Measurements from ENCODE around the gene CHTOP. TPM values are rescaled to one million over a fixed set of nuclear protein-coding genes. Genes with fewer than 3 reads are reported as not detected.

CHTOP gene
- total and polyA plus RNA-seq, 2 of the 8 experiments (the other 6 are each of a cell fraction or from before 2014, with no cell fraction given): 84.6 to 104 TPM

DNA sequence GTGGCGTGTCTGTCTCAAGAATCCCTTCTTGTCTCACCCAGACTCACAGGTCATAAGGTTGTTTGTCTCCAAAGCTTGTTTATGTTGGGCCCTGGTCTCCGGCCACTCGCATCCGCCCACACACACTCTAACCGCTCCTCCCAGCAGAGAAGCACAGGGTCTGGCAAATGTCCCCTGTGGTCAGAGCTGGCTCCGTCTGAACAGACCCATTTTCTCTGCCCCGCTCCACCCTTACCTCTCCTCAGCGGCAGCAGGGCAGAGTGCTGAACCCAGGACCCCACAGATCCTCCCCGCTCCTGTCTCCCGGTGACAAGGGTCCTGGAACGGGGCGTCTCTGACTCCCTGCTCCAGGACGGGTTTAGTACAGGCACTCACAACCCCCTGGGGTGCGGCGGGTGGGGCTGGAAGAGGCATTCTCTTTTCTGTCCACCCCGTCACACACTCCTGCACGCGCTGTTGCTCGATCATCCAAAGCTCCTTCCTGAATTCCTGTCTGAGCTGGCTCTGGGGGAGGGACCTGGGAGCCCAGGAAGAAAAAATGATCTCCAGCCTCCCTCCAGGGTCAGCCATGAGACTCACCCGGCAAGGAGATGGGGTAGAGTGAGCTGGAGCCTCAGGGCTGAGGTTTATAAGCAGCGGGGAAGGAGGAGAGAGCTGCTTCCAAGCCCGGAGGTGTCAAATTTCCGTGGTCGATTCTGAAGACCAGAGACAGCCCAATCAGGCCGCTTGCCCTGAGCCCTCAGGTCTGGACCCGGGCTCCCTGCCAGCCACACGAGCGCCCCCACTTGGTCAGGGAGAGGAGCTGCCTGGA is 6.8 kb upstream of the CHTOP start, which contains the start of gene S100A13:
S100A13 (minus strand) TSS at position 602 of the 811 bp plus-strand sequence. CDS start 1,033 bp downstream, outside the sequence.
- peak; percentile 45 for FAIRE-seq
- peak within 1 kb of the TSS; percentile 59 for H3K27ac ChIP-seq (ENCODE audit: low read depth, low read length)
- POLR2A ChIA-PET (ENCODE audit: partially characterized antibody): interaction anchor here (0.6 to 15.6 kb wide), 38 partner anchors 10 to 1241 kb away, joined by 3 to 261 read pairs (median 4); partner anchors contain the start of genes RPS27, S100A14, S100A16 and S100A4
- TF ChIP-seq MAX (IDR thresholded peaks at IDR 0.05): peak; percentile 13; the same call in 1 of the 2 replicates
- TF ChIP-seq FOSL1 (IDR thresholded peaks at IDR 0.05; ENCODE audit: insufficient read depth, low read depth, low read length): no peak
- no peak for TF ChIP-seq BRCA1 (IDR thresholded peaks at IDR 0.05; ENCODE audit: low read depth, low read length)
- TF ChIP-seq GTF2F1 (IDR thresholded peaks at IDR 0.05; ENCODE audit: borderline replicate concordance, low read depth, low read length): peak; percentile 88; the same call in 1 of the 2 replicates
- peak in 1 of 2 experiments; percentile 59; a peak in 1 of 4 replicates for TF ChIP-seq SIN3A (conservative IDR thresholded peaks at IDR 0.05 in 1 of 2, IDR thresholded peaks at IDR 0.05 in 1 of 2; ENCODE audit: low read depth in 1 of 2, low read length in 2 of 2)
- TF ChIP-seq CEBPB (IDR thresholded peaks at IDR 0.05; ENCODE audit: low read depth, low read length): no peak
- TF ChIP-seq NRF1 (IDR thresholded peaks at IDR 0.05; ENCODE audit: low read depth, low read length): no peak
- no peak for TF ChIP-seq MAFK (IDR thresholded peaks at IDR 0.05; ENCODE audit: low read depth, low read length)

More for the DNA sequence above, 6.8 kb upstream of the CHTOP start, which contains the start of gene S100A13:
- H2BK5ac ChIP-seq (ENCODE audit: low read depth, low read length): peak within 1 kb of the TSS; percentile 68
- H3K23me2 ChIP-seq (ENCODE audit: low read depth, low read length): peaks cover 7% of the 10 kb centered on the region
- peaks cover 0 to 13% (median 7%) of the 10 kb centered on the region in 4 experiments; a peak in 6 of 7 replicates for H3K4me1 ChIP-seq (replicated peaks in 1 of 4; ENCODE audit: control insufficient read depth in 3 of 4, insufficient read depth in 4 of 4, low read length in 3 of 4)
- H3K4me2 ChIP-seq (ENCODE audit: insufficient read depth in 1 of 2, low read depth in 2 of 2, low read length in 2 of 2): peak within 1 kb of the TSS; percentile 74 to 95
- 0 out of 2 replicates have a peak within 1 kb of the TSS, but pooled peaks have one; percentile 75 for H2BK20ac ChIP-seq (ENCODE audit: low read length)
- no peaks in the 10 kb centered on the region for H3K9me3 ChIP-seq (ENCODE audit: insufficient read depth in 2 of 2, low read depth in 1 of 2, low read length in 1 of 2)
- H3K23ac ChIP-seq (ENCODE audit: insufficient read length): no peak within 1 kb of the TSS
- DNase-seq (ENCODE audit: low read depth in 1 of 2, low spot score in 2 of 2): peak; percentile 92 to 94
- peak within 1 kb of the TSS; percentile 98; the same call in 1 of the 2 replicates for H2BK15ac ChIP-seq (ENCODE audit: low read length)
- H4K20me1 ChIP-seq (replicated peaks in 1 of 2; ENCODE audit: control insufficient read depth in 1 of 2, insufficient read depth in 2 of 2, low read length in 2 of 2): no peaks in the 10 kb centered on the region
- peak within 1 kb of the TSS in 2 of 4 experiments; percentile 69 to 70; a peak in 4 of 7 replicates for H3K9ac ChIP-seq (replicated peaks in 1 of 4; ENCODE audit: extremely low read depth in 1 of 4, low read depth in 3 of 4, low read length in 3 of 4)
- H2BK120ac ChIP-seq (replicated peaks; ENCODE audit: low read depth, low read length): no peak within 1 kb of the TSS
- H3K79me2 ChIP-seq (ENCODE audit: control insufficient read depth in 1 of 2, insufficient read depth in 2 of 2, low read length in 2 of 2): no peaks in the 10 kb centered on the region
- H2AFZ ChIP-seq (ENCODE audit: low read length): peak within 1 kb of the TSS; percentile 72; the same call in 1 of the 2 replicates
- no peak within 1 kb of the TSS for H3K56ac ChIP-seq (replicated peaks; ENCODE audit: insufficient read length, low read depth, low read length)
- no peak within 1 kb of the TSS for H3K14ac ChIP-seq (ENCODE audit: insufficient read length)
- H2AK5ac ChIP-seq (ENCODE audit: low read depth, low read length): no peak within 1 kb of the TSS; the same call in 1 of the 2 replicates
- peak within 1 kb of the TSS; percentile 93 for H3K18ac ChIP-seq (ENCODE audit: extremely low read depth, low read length)
- H3K79me1 ChIP-seq (ENCODE audit: low read depth, low read length): no peaks in the 10 kb centered on the region
- peak within 1 kb of the TSS; percentile 80; the same call in 1 of the 2 replicates for H4K8ac ChIP-seq (ENCODE audit: extremely low read depth, insufficient read depth, low read length)
- WGBS, 2 experiments (ENCODE audit: extremely low coverage in 1 of 2, insufficient coverage in 1 of 2, insufficient read length in 1 of 2, insufficient replicate concordance in 2 of 2, low coverage in 1 of 2, low lambda C conversion rate in 2 of 2, missing lambda C conversion rate in 1 of 2): 8% methylated on average over 28 of the region's 28 CpGs; no CpG with 5 or more reads in 1 of the 2 experiments
- H3K4me3 ChIP-seq (ENCODE audit: extremely low read depth in 1 of 4, insufficient read depth in 2 of 4, low read depth in 3 of 4, low read length in 4 of 4): peak within 1 kb of the TSS; percentile 45 to 77 (median 72)
- H3K36me3 ChIP-seq (ENCODE audit: control insufficient read depth in 2 of 4, insufficient read depth in 4 of 4, low read length in 3 of 4): peaks cover 0 to 4% (median 1%) of the 10 kb centered on the region in 4 experiments; a peak in 3 of 8 replicates
- peak within 1 kb of the TSS; percentile 57 for H4K5ac ChIP-seq (ENCODE audit: insufficient read length, low read depth, low read length)
- peak within 1 kb of the TSS; percentile 92 for H2BK12ac ChIP-seq (ENCODE audit: low read depth, low read length)
- H3K4ac ChIP-seq (replicated peaks; ENCODE audit: insufficient read length, low read depth, low read length): peak within 1 kb of the TSS; percentile 71
- H4K91ac ChIP-seq (replicated peaks; ENCODE audit: insufficient read length, low read length): peak within 1 kb of the TSS; percentile 59
- H3K27me3 ChIP-seq (replicated peaks in 1 of 4; ENCODE audit: control insufficient read depth in 3 of 4, extremely low read depth in 1 of 4, insufficient read depth in 3 of 4, low read length in 3 of 4): no peaks in the 10 kb centered on the region
- CTCF ChIA-PET (ENCODE audit: partially characterized antibody): interaction anchor here (0.6 to 10.2 kb wide), 45 partner anchors 8 to 315 kb away, joined by 3 to 115 read pairs (median 5); partner anchors contain the start of genes S100A14, S100A16, S100A4 and S100A6
